WTC11 (cell line): ENCODE measurements around the gene APMAP. TPM values are rescaled to one million over a fixed set of nuclear protein-coding genes. Genes with fewer than 3 reads are reported as not detected.

ENCODE experiments used
- ATAC-seq: fragments of 200-7000 bp; cut with Tn5 transposase; 2 replicates; pipeline ENCODE4 v1.10.0; 2021; ENCODE audit warnings: mild to moderate bottlenecking, moderate library complexity
- CTCF ChIA-PET: fragments of 300-600 bp; sonication (Branson Sonifier 250); formaldehyde crosslinking; loops from one replicate; lab custom pipeline; 2021; ENCODE audit warnings: antibody characterized with exemption; lab: Charles Lee
- POLR2A ChIA-PET: fragments of 350-600 bp; sonication (Branson Sonifier 250); formaldehyde crosslinking; loops from one replicate; lab custom pipeline; 2021; ENCODE audit warnings: antibody characterized with exemption; lab: Charles Lee
- DNase-seq: peaks from one replicate; pipeline ENCODE4 v3.0.0; 2021; ENCODE audit warnings: low spot score
- H3K27ac Mint-ChIP-seq: 2 replicates; pipeline ENCODE4 v1.8.0; 2021; ENCODE audit warnings: mixed read lengths
- H3K27me3 Mint-ChIP-seq: 2 replicates; pipeline ENCODE4 v1.8.0; 2021; ENCODE audit warnings: low read depth, mild to moderate bottlenecking, moderate library complexity, mixed read lengths
- H3K36me3 Mint-ChIP-seq: 2 replicates; pipeline ENCODE4 v1.8.0; 2021; ENCODE audit warnings: mixed read lengths
- H3K4me1 Mint-ChIP-seq: 2 replicates; pipeline ENCODE4 v1.8.0; 2022; ENCODE audit warnings: mixed read lengths
- H3K4me3 Mint-ChIP-seq: 2 replicates; pipeline ENCODE4 v1.8.0; 2021; ENCODE audit warnings: mild to moderate bottlenecking, moderate library complexity, mixed read lengths
- H3K9me3 Mint-ChIP-seq: 2 replicates; pipeline ENCODE4 v1.8.0; 2021; ENCODE audit warnings: mixed read lengths
- CREM ChIP-seq: sonication (generic); formaldehyde crosslinking; IDR thresholded peaks from 2 replicates; pipeline ENCODE4 v1.8.1; 2022; ENCODE audit warnings: mild to moderate bottlenecking, missing genetic modification reagents, moderate library complexity
- E2F1 ChIP-seq: sonication (generic); formaldehyde crosslinking; IDR thresholded peaks from 2 replicates; pipeline ENCODE4 v1.8.0; 2022; ENCODE audit warnings: mild to moderate bottlenecking, missing genetic modification reagents
- E2F4 ChIP-seq: sonication (generic); formaldehyde crosslinking; IDR thresholded peaks from 2 replicates; pipeline ENCODE4 v1.8.1; 2022; ENCODE audit warnings: low read depth, mild to moderate bottlenecking, moderate library complexity, missing genetic modification reagents, borderline replicate concordance
- E2F5 ChIP-seq: sonication (generic); formaldehyde crosslinking; IDR thresholded peaks from 2 replicates; pipeline ENCODE4 v1.8.1; 2022; ENCODE audit warnings: mild to moderate bottlenecking, moderate library complexity, missing genetic modification reagents
- EMX1 ChIP-seq: fragments of 250-450 bp; sonication (Bioruptor Pico); IDR thresholded peaks from 2 replicates; pipeline ENCODE4 v1.8.0; 2021; ENCODE audit warnings: mild to moderate bottlenecking
- GRHL2 ChIP-seq: fragments of 250-450 bp; sonication (Bioruptor Pico); IDR thresholded peaks from 2 replicates; pipeline ENCODE4 v1.8.0; 2022; ENCODE audit warnings: mild to moderate bottlenecking, moderate library complexity; ENCODE audit not compliant: insufficient replicate concordance, severe bottlenecking
- IRF1 ChIP-seq: sonication (generic); formaldehyde crosslinking; IDR thresholded peaks from 2 replicates; pipeline ENCODE4 v1.8.0; 2023; ENCODE audit warnings: missing genetic modification reagents
- JAZF1 ChIP-seq: fragments of 250-450 bp; sonication (Bioruptor Pico); IDR thresholded peaks from 2 replicates; pipeline ENCODE4 v1.9.0; 2021; ENCODE audit warnings: moderate library complexity, mild to moderate bottlenecking, inconsistent platforms
- JUN ChIP-seq: sonication (generic); formaldehyde crosslinking; IDR thresholded peaks from 2 replicates; pipeline ENCODE4 v1.8.0; 2023; ENCODE audit warnings: mild to moderate bottlenecking, missing genetic modification reagents
- MAX ChIP-seq: sonication (generic); formaldehyde crosslinking; IDR thresholded peaks from 2 replicates; pipeline ENCODE4 v1.8.0; 2022; ENCODE audit warnings: mild to moderate bottlenecking, missing genetic modification reagents
- MYBL2 ChIP-seq: sonication (generic); formaldehyde crosslinking; IDR thresholded peaks from 2 replicates; pipeline ENCODE4 v1.8.1; 2023; ENCODE audit warnings: mild to moderate bottlenecking, moderate library complexity, missing genetic modification reagents
- NR3C1 ChIP-seq: sonication (generic); formaldehyde crosslinking; conservative IDR thresholded peaks from 2 replicates; pipeline ENCODE4 v1.8.1; 2023; ENCODE audit warnings: low read depth, mild to moderate bottlenecking, missing genetic modification reagents
- PRRX2 ChIP-seq: fragments of 250-450 bp; sonication (Bioruptor Pico); IDR thresholded peaks from 2 replicates; pipeline ENCODE4 v1.8.0; 2021; ENCODE audit warnings: mild to moderate bottlenecking
- TCF7 ChIP-seq: sonication (generic); formaldehyde crosslinking; IDR thresholded peaks from 2 replicates; pipeline ENCODE4 v1.8.0; 2022; ENCODE audit warnings: mild to moderate bottlenecking, low read depth, missing genetic modification reagents, moderate library complexity
- ZNF138 ChIP-seq: sonication (generic); formaldehyde crosslinking; conservative IDR thresholded peaks from 2 replicates; pipeline ENCODE4 v1.8.1; 2022; ENCODE audit warnings: mild to moderate bottlenecking, moderate library complexity, missing genetic modification reagents
- ZNF423 ChIP-seq: fragments of 250-450 bp; sonication (Bioruptor Pico); IDR thresholded peaks from 2 replicates; pipeline ENCODE4 v2.1.2; 2022; ENCODE audit warnings: mild to moderate bottlenecking, moderate library complexity
- total RNA-seq: library from RNA; stranded (reverse); gene quantifications from 3 replicates; pipeline ENCODE4 v1.2.3, GENCODE V29; 2021
- TF ChIP-seq, protein P1 (sequence below): sonication (generic); formaldehyde crosslinking; conservative IDR thresholded peaks from 2 replicates; pipeline ENCODE4 v1.8.1; 2023; ENCODE audit warnings: mild to moderate bottlenecking, low read depth, missing genetic modification reagents, moderate library complexity
- TF ChIP-seq, protein P2 (sequence below): sonication (generic); formaldehyde crosslinking; IDR thresholded peaks from 2 replicates; pipeline ENCODE4 v1.8.1; 2023; ENCODE audit warnings: mild to moderate bottlenecking, missing genetic modification reagents, borderline replicate concordance

The APMAP gene
- total RNA-seq, 1 experiment from 2014 or later = 55.3 TPM

- Mint-ChIP-seq H3K27ac (no peak overlapping the region; the same call in 1 of the 2 replicates), H3K27me3 (no peaks in the 10 kb centered on the region), H3K4me3 (no peak overlapping the region), H3K4me1 (no peaks in the 10 kb centered on the region), H3K9me3 (peaks cover 5% of the 10 kb centered on the region), H3K36me3 (peaks cover 49% of the 10 kb centered on the region)
- ATAC-seq = no peak
- no peak for DNase-seq
- ChIA-PET CTCF (interaction anchor here (0.7 kb wide), 1 partner anchor 1663 kb away, joined by 3 read pairs; no protein-coding TSS in a partner anchor), POLR2A (no interaction called here)
- no peak for TF ChIP-seq GRHL2 (CRISPR knock-in tag)
Measured at GRCh38 chr20:24970754-24971153, 21.8 kb downstream of the APMAP start.

GRCh38 chr20:24970030-24970553 is 22.5 kb downstream of the APMAP start:
- no peak overlapping the region for H3K27ac Mint-ChIP-seq
- no peak for ATAC-seq
- H3K9me3 Mint-ChIP-seq = no peaks in the 10 kb centered on the region
- H3K36me3 Mint-ChIP-seq = peaks cover 44% of the 10 kb centered on the region
- H3K4me3 Mint-ChIP-seq = no peak overlapping the region
- POLR2A ChIA-PET = no interaction called here
- no peak for TF ChIP-seq EMX1
- no peak for TF ChIP-seq JAZF1 (CRISPR knock-in tag)
- no peak for TF ChIP-seq IRF1 (CRISPR knock-in tag)
- no peak for TF ChIP-seq E2F4 (CRISPR knock-in tag)
- TF ChIP-seq NR3C1 = no peak
- no peak for TF ChIP-seq PRRX2 (CRISPR knock-in tag)
- no peak for TF ChIP-seq ZNF423
- TF ChIP-seq E2F1 (CRISPR knock-in tag) = no peak
- TF ChIP-seq MAX (CRISPR knock-in tag) = no peak
- TF ChIP-seq, protein P1, sequence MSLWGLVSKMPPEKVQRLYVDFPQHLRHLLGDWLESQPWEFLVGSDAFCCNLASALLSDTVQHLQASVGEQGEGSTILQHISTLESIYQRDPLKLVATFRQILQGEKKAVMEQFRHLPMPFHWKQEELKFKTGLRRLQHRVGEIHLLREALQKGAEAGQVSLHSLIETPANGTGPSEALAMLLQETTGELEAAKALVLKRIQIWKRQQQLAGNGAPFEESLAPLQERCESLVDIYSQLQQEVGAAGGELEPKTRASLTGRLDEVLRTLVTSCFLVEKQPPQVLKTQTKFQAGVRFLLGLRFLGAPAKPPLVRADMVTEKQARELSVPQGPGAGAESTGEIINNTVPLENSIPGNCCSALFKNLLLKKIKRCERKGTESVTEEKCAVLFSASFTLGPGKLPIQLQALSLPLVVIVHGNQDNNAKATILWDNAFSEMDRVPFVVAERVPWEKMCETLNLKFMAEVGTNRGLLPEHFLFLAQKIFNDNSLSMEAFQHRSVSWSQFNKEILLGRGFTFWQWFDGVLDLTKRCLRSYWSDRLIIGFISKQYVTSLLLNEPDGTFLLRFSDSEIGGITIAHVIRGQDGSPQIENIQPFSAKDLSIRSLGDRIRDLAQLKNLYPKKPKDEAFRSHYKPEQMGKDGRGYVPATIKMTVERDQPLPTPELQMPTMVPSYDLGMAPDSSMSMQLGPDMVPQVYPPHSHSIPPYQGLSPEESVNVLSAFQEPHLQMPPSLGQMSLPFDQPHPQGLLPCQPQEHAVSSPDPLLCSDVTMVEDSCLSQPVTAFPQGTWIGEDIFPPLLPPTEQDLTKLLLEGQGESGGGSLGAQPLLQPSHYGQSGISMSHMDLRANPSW (CRISPR knock-in tag) = no peak
- no peak for TF ChIP-seq ZNF138 (CRISPR knock-in tag)
- no peak for TF ChIP-seq JUN
- TF ChIP-seq MYBL2 (CRISPR knock-in tag) = no peak
- no peak for TF ChIP-seq CREM (CRISPR knock-in tag)
- no peak for TF ChIP-seq TCF7 (CRISPR knock-in tag)
- no peak for TF ChIP-seq E2F5 (CRISPR knock-in tag)
- TF ChIP-seq, protein P2, sequence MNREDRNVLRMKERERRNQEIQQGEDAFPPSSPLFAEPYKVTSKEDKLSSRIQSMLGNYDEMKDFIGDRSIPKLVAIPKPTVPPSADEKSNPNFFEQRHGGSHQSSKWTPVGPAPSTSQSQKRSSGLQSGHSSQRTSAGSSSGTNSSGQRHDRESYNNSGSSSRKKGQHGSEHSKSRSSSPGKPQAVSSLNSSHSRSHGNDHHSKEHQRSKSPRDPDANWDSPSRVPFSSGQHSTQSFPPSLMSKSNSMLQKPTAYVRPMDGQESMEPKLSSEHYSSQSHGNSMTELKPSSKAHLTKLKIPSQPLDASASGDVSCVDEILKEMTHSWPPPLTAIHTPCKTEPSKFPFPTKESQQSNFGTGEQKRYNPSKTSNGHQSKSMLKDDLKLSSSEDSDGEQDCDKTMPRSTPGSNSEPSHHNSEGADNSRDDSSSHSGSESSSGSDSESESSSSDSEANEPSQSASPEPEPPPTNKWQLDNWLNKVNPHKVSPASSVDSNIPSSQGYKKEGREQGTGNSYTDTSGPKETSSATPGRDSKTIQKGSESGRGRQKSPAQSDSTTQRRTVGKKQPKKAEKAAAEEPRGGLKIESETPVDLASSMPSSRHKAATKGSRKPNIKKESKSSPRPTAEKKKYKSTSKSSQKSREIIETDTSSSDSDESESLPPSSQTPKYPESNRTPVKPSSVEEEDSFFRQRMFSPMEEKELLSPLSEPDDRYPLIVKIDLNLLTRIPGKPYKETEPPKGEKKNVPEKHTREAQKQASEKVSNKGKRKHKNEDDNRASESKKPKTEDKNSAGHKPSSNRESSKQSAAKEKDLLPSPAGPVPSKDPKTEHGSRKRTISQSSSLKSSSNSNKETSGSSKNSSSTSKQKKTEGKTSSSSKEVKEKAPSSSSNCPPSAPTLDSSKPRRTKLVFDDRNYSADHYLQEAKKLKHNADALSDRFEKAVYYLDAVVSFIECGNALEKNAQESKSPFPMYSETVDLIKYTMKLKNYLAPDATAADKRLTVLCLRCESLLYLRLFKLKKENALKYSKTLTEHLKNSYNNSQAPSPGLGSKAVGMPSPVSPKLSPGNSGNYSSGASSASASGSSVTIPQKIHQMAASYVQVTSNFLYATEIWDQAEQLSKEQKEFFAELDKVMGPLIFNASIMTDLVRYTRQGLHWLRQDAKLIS = no peak
- TF ChIP-seq, all 79 proteins: peak for 0
- no peak for DNase-seq
- Mint-ChIP-seq H3K4me1 (no peaks in the 10 kb centered on the region), H3K27me3 (no peaks in the 10 kb centered on the region)
- CTCF ChIA-PET = no interaction called here
